Esophagus muscularis mucosa (tissue), 4 donors: ENCODE measurements around the gene LRRC10B. TPM values are rescaled to one million over a fixed set of nuclear protein-coding genes. Genes with fewer than 3 reads are reported as not detected.
A peak's percentile ranks its signal among the peaks of the same experiment; 100 is the strongest.

ENCODE experiments used
- DNase-seq: peaks from one replicate; pipeline ENCODE4 v3.0.0-alpha.2; 2017; ENCODE audit errors: extremely low spot score
- H3K27ac ChIP-seq, 4 donors: fragments of 200-600 bp; sonication (generic); replicated peaks in 1 of 4; 1 replicate in 3 of 4; 2 replicates in 1 of 4; pipeline ENCODE4 v1.5.1; 2016 to 2019; ENCODE audit warnings: mild to moderate bottlenecking in 1 of 4
- H3K27me3 ChIP-seq, 4 donors: fragments of 200-600 bp; sonication (generic); one replicate each; pipeline versions ENCODE4 v1.5.1 to v1.6.0; 2016 to 2019
- H3K36me3 ChIP-seq, 4 donors: fragments of 200-600 bp; sonication (generic); one replicate each; pipeline ENCODE4 v1.5.1; 2016 to 2019
- H3K4me1 ChIP-seq, 4 donors: fragments of 200-600 bp; sonication (generic); one replicate each; pipeline ENCODE4 v1.5.1; 2016 to 2019
- H3K4me3 ChIP-seq, 4 donors: fragments of 200-600 bp; sonication (generic); 1 replicate in 2 of 4; 2 replicates in 2 of 4; pipeline ENCODE4 v1.5.1; 2016 to 2019; ENCODE audit warnings: mild to moderate bottlenecking in 4 of 4, moderate library complexity in 1 of 4
- H3K9me3 ChIP-seq, 4 donors: fragments of 200-600 bp; sonication (generic); 1 replicate in 3 of 4; 2 replicates in 1 of 4; pipeline ENCODE4 v1.5.1; 2016 to 2019
- EP300 ChIP-seq: sonication (generic); formaldehyde crosslinking; IDR thresholded peaks from one replicate; pipeline ENCODE4 v1.6.1; 2017; ENCODE audit warnings: antibody characterized with exemption
- POLR2A ChIP-seq: fragments of 450-650 bp; IDR thresholded peaks from one replicate; pipeline ENCODE4 v1.6.1; 2017; ENCODE audit warnings: antibody characterized with exemption, moderate library complexity, mild to moderate bottlenecking, low read depth
- POLR2AphosphoS5 ChIP-seq, 2 donors: sonication (generic); formaldehyde crosslinking; IDR thresholded peaks; one replicate each; pipeline ENCODE4 v1.6.1; 2017; ENCODE audit warnings: antibody characterized with exemption in 2 of 2
- WGBS: methylation state at CpG from one replicate; pipeline ENCODE4 v1.1.5; 2018; 5-methylcytosine and 5-hydroxymethylcytosine counted together
- intact Hi-C: fragments of 100-400 bp; cut with DNase I; formaldehyde crosslinking; loops from one replicate; pipeline ENCODE4 v1.15.1; 2023
- total RNA-seq, 4 donors: library from RNA; depleted of rRNA; stranded (reverse); fragments of >200 nt; gene quantifications; one replicate each; pipeline versions ENCODE4 v1.1.0 to v1.2.1, GENCODE V29; 2016
- TF ChIP-seq, protein P1 (sequence below), 3 experiments: fragments of 200-600 bp in 2 of 3; fragments of 450-650 bp in 1 of 3; sonication (generic) in 2 of 3; IDR thresholded peaks; one replicate each; pipeline ENCODE4 v1.5.1; 2017 to 2019; ENCODE audit warnings: antibody characterized with exemption in 3 of 3, mild to moderate bottlenecking in 2 of 3, moderate library complexity in 1 of 3

The LRRC10B gene
- total RNA-seq, 4 donors from 2014 or later: 1.3 to 2.2 (median 2.0) TPM; not detected in 1

DNA sequence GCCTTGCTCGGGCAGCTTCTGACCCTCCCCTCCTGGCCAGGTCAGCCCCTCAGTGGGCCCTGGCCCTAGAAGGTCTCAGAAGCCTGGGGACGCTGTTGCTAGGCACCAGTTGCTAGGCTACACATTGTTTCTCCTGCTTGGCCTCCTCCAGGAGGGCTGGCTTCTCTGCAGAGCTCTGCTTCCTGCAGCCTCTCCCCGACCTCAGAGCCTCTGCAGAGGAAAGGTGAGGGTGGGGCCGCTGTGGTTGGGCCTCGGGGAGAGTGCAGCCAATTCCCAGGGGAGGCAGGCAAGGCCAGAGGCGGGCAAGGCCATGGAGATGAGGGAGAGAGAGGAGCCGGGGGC, 27.6 kb upstream of the LRRC10B start:
- 32% methylated on average over 7 of the region's 7 CpGs for WGBS
- Histone ChIP-seq H3K27ac (no peak overlapping the region), H3K4me1 (peaks cover 20 to 30% (median 23%) of the 10 kb centered on the region in 4 donors), H3K4me3 (no peak overlapping the region), H3K9me3 (no peaks in the 10 kb centered on the region), H3K36me3 (peaks cover 0 to 11% (median 0%) of the 10 kb centered on the region in 4 donors), H3K27me3 (peaks cover 0 to 23% (median 2%) of the 10 kb centered on the region in 4 donors)
- intact Hi-C loops: no loop called here
- TF ChIP-seq EP300 (no peak), POLR2AphosphoS5 (IDR thresholded peaks at IDR 0.05) (no peak), POLR2A (no peak)
- TF ChIP-seq, protein P1, sequence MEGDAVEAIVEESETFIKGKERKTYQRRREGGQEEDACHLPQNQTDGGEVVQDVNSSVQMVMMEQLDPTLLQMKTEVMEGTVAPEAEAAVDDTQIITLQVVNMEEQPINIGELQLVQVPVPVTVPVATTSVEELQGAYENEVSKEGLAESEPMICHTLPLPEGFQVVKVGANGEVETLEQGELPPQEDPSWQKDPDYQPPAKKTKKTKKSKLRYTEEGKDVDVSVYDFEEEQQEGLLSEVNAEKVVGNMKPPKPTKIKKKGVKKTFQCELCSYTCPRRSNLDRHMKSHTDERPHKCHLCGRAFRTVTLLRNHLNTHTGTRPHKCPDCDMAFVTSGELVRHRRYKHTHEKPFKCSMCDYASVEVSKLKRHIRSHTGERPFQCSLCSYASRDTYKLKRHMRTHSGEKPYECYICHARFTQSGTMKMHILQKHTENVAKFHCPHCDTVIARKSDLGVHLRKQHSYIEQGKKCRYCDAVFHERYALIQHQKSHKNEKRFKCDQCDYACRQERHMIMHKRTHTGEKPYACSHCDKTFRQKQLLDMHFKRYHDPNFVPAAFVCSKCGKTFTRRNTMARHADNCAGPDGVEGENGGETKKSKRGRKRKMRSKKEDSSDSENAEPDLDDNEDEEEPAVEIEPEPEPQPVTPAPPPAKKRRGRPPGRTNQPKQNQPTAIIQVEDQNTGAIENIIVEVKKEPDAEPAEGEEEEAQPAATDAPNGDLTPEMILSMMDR (IDR thresholded peaks at IDR 0.05): no peak
- no peak for DNase-seq

DNA sequence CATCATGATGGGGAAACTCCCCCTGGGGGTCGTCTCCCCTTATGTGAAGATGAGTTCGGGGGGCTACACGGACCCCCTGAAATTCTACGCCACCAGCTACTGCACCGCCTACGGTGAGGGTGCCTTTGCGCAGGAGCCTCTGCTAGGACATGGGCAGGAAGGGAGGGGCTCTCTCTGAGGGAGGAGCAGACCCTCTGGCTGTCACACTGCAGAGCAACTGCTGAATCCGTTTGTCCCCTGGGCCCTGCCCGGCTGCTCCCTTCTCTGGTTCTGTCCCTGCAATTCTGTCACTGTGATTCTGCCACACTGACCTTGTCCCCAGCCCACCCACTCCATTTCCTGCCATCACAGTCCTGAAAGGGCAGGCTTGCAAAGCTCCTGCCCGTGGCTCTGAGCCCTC, 26.7 kb upstream of the LRRC10B start:
- H3K4me1 ChIP-seq: peaks cover 19 to 26% (median 23%) of the 10 kb centered on the region in 4 donors
- no peak for TF ChIP-seq POLR2A
- no peak for TF ChIP-seq EP300
- no peak for TF ChIP-seq POLR2AphosphoS5 (IDR thresholded peaks at IDR 0.05)
- TF ChIP-seq, protein P1 (IDR thresholded peaks at IDR 0.05): no peak
- 78% methylated on average over 9 of the region's 10 CpGs for WGBS
- H3K27me3 ChIP-seq: peaks cover 0 to 23% (median 2%) of the 10 kb centered on the region in 4 donors
- no peak overlapping the region for H3K4me3 ChIP-seq
- H3K27ac ChIP-seq: no peak overlapping the region
- peaks cover 0 to 11% (median 0%) of the 10 kb centered on the region in 4 donors for H3K36me3 ChIP-seq
- no peak for DNase-seq
- intact Hi-C loops: no loop called here
- no peaks in the 10 kb centered on the region for H3K9me3 ChIP-seq

DNA sequence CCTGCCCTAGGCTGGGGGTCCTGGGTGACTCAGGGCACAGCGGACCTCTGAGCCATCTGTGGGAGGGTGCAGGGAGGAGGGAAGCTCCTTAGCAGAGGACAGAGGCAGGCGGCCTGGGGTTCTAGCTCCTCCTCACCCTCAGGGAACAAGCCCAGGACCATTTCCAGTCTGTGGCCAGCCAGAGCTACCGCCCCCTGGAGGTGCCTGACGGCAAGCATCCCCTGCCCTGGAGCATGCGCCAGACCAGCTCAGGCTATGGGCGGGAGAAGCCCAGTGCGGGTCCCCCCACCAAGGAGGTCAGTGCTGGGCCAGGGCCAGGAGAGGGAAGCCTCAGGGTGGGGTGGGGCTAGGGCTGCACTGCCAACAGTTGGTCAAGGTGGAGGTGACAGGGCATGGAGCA, 26.0 kb upstream of the LRRC10B start:
- no peak for TF ChIP-seq POLR2A
- TF ChIP-seq, protein P1 (IDR thresholded peaks at IDR 0.05): peak in 1 of 3 experiments; percentile 44
- TF ChIP-seq EP300: no peak
- no peak for TF ChIP-seq POLR2AphosphoS5 (IDR thresholded peaks at IDR 0.05)
- Histone ChIP-seq H3K36me3 (peaks cover 0 to 11% (median 0%) of the 10 kb centered on the region in 4 donors), H3K27me3 (peaks cover 0 to 23% (median 2%) of the 10 kb centered on the region in 4 donors), H3K4me1 (peaks cover 12 to 19% (median 19%) of the 10 kb centered on the region in 4 donors), H3K27ac (no peak overlapping the region), H3K4me3 (no peak overlapping the region), H3K9me3 (no peaks in the 10 kb centered on the region)
- WGBS: 80% methylated on average over 1 of the region's 7 CpGs
- no peak for DNase-seq
- intact Hi-C loops: no loop called here

DNA sequence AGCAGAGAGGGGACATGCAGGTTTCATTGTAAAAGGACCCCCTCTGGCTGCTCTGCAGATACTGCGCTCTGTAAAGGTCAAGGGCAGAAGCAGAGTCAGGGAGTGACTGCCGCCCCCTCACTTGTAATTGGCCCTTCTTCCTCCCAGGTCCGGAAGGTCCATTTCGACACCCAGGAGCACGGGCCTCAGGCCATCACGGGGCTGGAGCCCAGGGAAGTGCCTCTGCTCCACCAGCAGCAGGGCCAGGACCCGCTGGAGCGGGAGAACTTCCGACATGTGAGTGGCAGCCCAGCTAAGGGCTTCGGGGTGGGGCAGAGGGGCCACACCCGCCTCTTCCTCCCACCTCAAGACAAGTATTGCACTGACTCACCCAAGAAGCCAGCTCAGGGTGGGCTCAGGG, 24.0 kb upstream of the LRRC10B start:
- H3K4me3 ChIP-seq: no peak overlapping the region

More for the DNA sequence above, 24.0 kb upstream of the LRRC10B start:
- intact Hi-C loops: no loop called here
- H3K4me1 ChIP-seq: peaks cover 19 to 27% (median 25%) of the 10 kb centered on the region in 4 donors
- no peaks in the 10 kb centered on the region for H3K9me3 ChIP-seq
- peaks cover 0 to 14% (median 0%) of the 10 kb centered on the region in 4 donors for H3K27me3 ChIP-seq
- 91% methylated on average over 6 of the region's 11 CpGs for WGBS
- H3K27ac ChIP-seq: no peak overlapping the region
- TF ChIP-seq POLR2AphosphoS5 (IDR thresholded peaks at IDR 0.05) (no peak), POLR2A (no peak), EP300 (no peak)
- TF ChIP-seq, protein P1 (IDR thresholded peaks at IDR 0.05): no peak
- peaks cover 0 to 11% (median 0%) of the 10 kb centered on the region in 4 donors for H3K36me3 ChIP-seq
- no peak for DNase-seq
